GM12878 (cell line): Measurements from ENCODE around the gene CCDC170. TPM values are rescaled to one million over a fixed set of nuclear protein-coding genes. Genes with fewer than 3 reads are reported as not detected.

ENCODE experiments used
- ATAC-seq: fragments of 200-7000 bp; cut with Tn5 transposase; 3 replicates; pipeline ENCODE4 v1.9.1; 2020; ENCODE audit warnings: mild to moderate bottlenecking, moderate library complexity
- BruUV-seq: library from RNA; stranded (reverse); fragments of 400-500 nt; replicated peaks from 2 replicates; lab custom pipeline; 2021; lab: Mats Ljungman, UMichigan
- CTCF ChIA-PET: fragments of 300-600 bp; sonication (Branson Sonifier 250); formaldehyde crosslinking; extraction: SDS; loops from one replicate; lab custom pipeline; 2021; ENCODE audit warnings: inconsistent platforms; lab: Yijun Ruan, JAX
- POLR2A ChIA-PET: fragments of 350-600 bp; formaldehyde crosslinking; extraction: SDS; loops from one replicate; lab custom pipeline; 2021; ENCODE audit warnings: inconsistent platforms; lab: Charles Lee
- RAD21 ChIA-PET: fragments of 300-600 bp; sonication (Branson Sonifier 250); formaldehyde crosslinking; loops from one replicate; lab custom pipeline; 2023; ENCODE audit warnings: antibody characterized with exemption; ENCODE audit not compliant: unreplicated experiment; lab: Charles Lee
- SMC1A ChIA-PET: fragments of 300-600 bp; sonication (Branson Sonifier 250); formaldehyde crosslinking; loops from one replicate; lab custom pipeline; 2023; ENCODE audit not compliant: unreplicated experiment, uncharacterized antibody; lab: Charles Lee
- DNase-seq: peaks from one replicate; pipeline ENCODE4 v3.0.0-alpha.2; 2011; ENCODE audit warnings: low read depth, low spot score
- FAIRE-seq: peaks from 3 replicates; lab custom pipeline; 2011; peaks lifted over from hg19 to GRCh38; lab: Jason Lieb, UNC
- H2AFZ ChIP-seq: 2 replicates; pipeline ENCODE4 v1.6.0; 2011; ENCODE audit warnings: low read depth, low read length, control low read depth; ENCODE audit not compliant: control insufficient read depth
- H3K27ac ChIP-seq: 2 replicates; pipeline ENCODE4 v1.5.1; 2011; ENCODE audit warnings: control low read depth; ENCODE audit not compliant: control insufficient read depth, insufficient read depth
- H3K27me3 ChIP-seq, 2 experiments: replicated peaks in 1 of 2; 2 replicates each; pipeline versions ENCODE4 v1.6.0 to v1.6.1; 2011; ENCODE audit warnings: low read length in 1 of 2; ENCODE audit not compliant: control insufficient read depth in 2 of 2, insufficient read depth in 2 of 2
- H3K36me3 ChIP-seq, 2 experiments: 2 replicates each; pipeline ENCODE4 v1.5.1; 2011; ENCODE audit warnings: low read length in 1 of 2; ENCODE audit not compliant: control insufficient read depth in 2 of 2, insufficient read depth in 2 of 2
- H3K4me1 ChIP-seq: 2 replicates; pipeline ENCODE4 v1.6.1; 2011; ENCODE audit warnings: mild to moderate bottlenecking, low read length, moderate library complexity, mixed read lengths; ENCODE audit not compliant: control insufficient read depth, insufficient read depth
- H3K4me2 ChIP-seq: 2 replicates; pipeline ENCODE4 v1.6.0; 2011; ENCODE audit warnings: control low read depth; ENCODE audit not compliant: control insufficient read depth, insufficient read depth
- H3K4me3 ChIP-seq: fragments of 200-600 bp; sonication (generic); 2 replicates; pipeline ENCODE4 v1.5.1; 2016
- H3K79me2 ChIP-seq: 2 replicates; pipeline ENCODE4 v1.6.0; 2011; ENCODE audit warnings: low read length; ENCODE audit not compliant: control insufficient read depth, insufficient read depth
- H3K9ac ChIP-seq: 2 replicates; pipeline ENCODE4 v1.8.0; 2011; ENCODE audit warnings: low read length, control low read depth, mixed read lengths; ENCODE audit not compliant: control insufficient read depth, insufficient read depth
- H3K9me3 ChIP-seq: replicated peaks from 3 replicates; pipeline ENCODE4 v1.5.1; 2011; ENCODE audit warnings: mild to moderate bottlenecking, low read length; ENCODE audit not compliant: control insufficient read depth, insufficient read depth
- H4K20me1 ChIP-seq: 2 replicates; pipeline ENCODE4 v1.6.0; 2011; ENCODE audit not compliant: control insufficient read depth, insufficient read depth
- IKZF2 ChIP-seq, 2 experiments: fragments of 450-650 bp; IDR thresholded peaks; 2 replicates each; pipeline ENCODE4 v1.6.1; 2017; ENCODE audit warnings: mild to moderate bottlenecking in 2 of 2, moderate library complexity in 2 of 2
- PAX8 ChIP-seq: fragments of 450-650 bp; IDR thresholded peaks from 2 replicates; pipeline ENCODE4 v1.6.1; 2017; ENCODE audit warnings: mild to moderate bottlenecking, moderate library complexity
- RB1 ChIP-seq: fragments of 450-650 bp; formaldehyde crosslinking; IDR thresholded peaks from 2 replicates; pipeline ENCODE4 v1.6.1; 2017; ENCODE audit warnings: mild to moderate bottlenecking, borderline replicate concordance
- RELA ChIP-seq: fragments of 450-650 bp; IDR thresholded peaks from 2 replicates; pipeline ENCODE4 v1.8.0; 2014; ENCODE audit warnings: borderline replicate concordance; ENCODE audit not compliant: partially characterized antibody
- STAT1 ChIP-seq: fragments of 450-650 bp; conservative IDR thresholded peaks from 2 replicates; pipeline ENCODE4 v1.6.1; 2014; ENCODE audit warnings: antibody characterized with exemption, mild to moderate bottlenecking
- ZNF217 ChIP-seq: fragments of 450-650 bp; IDR thresholded peaks from 2 replicates; pipeline ENCODE4 v1.6.1; 2017; ENCODE audit warnings: antibody characterized with exemption, mild to moderate bottlenecking
- WGBS: methylation state at CpG from one replicate; pipeline ENCODE4 v1.1.6; 2016; ENCODE audit warnings: low lambda C conversion rate; ENCODE audit not compliant: insufficient replicate concordance, insufficient coverage; ENCODE audit errors: missing lambda C conversion rate; 5-methylcytosine and 5-hydroxymethylcytosine counted together
- in situ Hi-C: fragments of 300-500 bp; cut with MboI; formaldehyde crosslinking; loops from 9 replicates; pipeline ENCODE4 v1.14.3; 2018; ENCODE audit warnings: mixed read lengths
- intact Hi-C: fragments of 100-400 bp; cut with micrococcal nuclease; formaldehyde crosslinking; loops from one replicate; pipeline ENCODE4 v1.14.2; 2022; ENCODE audit not compliant: unreplicated experiment
- polyA plus RNA-seq, 11 experiments: library from polyadenylated mRNA; depleted of rRNA in 4 of 11; unstranded in 6 of 11; stranded (reverse) in 5 of 11; fragments of >200 nt; fragmentation: Nextera tagmentation in 4 of 11; fragmentation: Illumina TruSeq in 1 of 11; extraction: Ambion mirVana in 4 of 11; extraction: Trizol in 1 of 11; gene quantifications; 1 replicate in 1 of 11; 2 replicates in 10 of 11; pipeline versions ENCODE4 v1.2.1 to v1.2.3, GENCODE V29; 2011 to 2016; ENCODE audit warnings: inconsistent platforms in 2 of 11, missing spikeins in 2 of 11, low read depth in 1 of 11
- total RNA-seq, 4 experiments: library from RNA; depleted of rRNA in 3 of 4; stranded (reverse); fragments of >200 nt in 3 of 4; fragmentation: Illumina TruSeq in 1 of 4; extraction: Trizol in 1 of 4; gene quantifications; 2 replicates each; pipeline versions ENCODE4 v1.2.1 to v1.2.3, GENCODE V29; 2013 to 2021
- TF ChIP-seq, protein P1 (sequence below), 3 experiments: IDR thresholded peaks in 2 of 3; conservative IDR thresholded peaks in 1 of 3; 2 replicates each; pipeline ENCODE4 v1.5.1; 2011; ENCODE audit warnings: low read depth in 3 of 3, low read length in 3 of 3, mild to moderate bottlenecking in 3 of 3, control low read depth in 2 of 3, moderate library complexity in 2 of 3, inconsistent platforms in 1 of 3, mixed read lengths in 1 of 3; ENCODE audit not compliant: control insufficient read depth in 2 of 3, insufficient read depth in 1 of 3; ENCODE audit errors: extremely low read depth in 1 of 3
- TF ChIP-seq, protein P2 (sequence below): IDR thresholded peaks from 2 replicates; pipeline ENCODE4 v1.6.1; 2011; ENCODE audit warnings: borderline replicate concordance, low read depth, mild to moderate bottlenecking, moderate library complexity, low read length; ENCODE audit not compliant: insufficient read depth, poor library complexity, severe bottlenecking

The CCDC170 gene
- total and polyA plus RNA-seq, 10 of the 15 experiments (the other 5 are each of a cell fraction or from before 2014, with no cell fraction given) = not detected

DNA sequence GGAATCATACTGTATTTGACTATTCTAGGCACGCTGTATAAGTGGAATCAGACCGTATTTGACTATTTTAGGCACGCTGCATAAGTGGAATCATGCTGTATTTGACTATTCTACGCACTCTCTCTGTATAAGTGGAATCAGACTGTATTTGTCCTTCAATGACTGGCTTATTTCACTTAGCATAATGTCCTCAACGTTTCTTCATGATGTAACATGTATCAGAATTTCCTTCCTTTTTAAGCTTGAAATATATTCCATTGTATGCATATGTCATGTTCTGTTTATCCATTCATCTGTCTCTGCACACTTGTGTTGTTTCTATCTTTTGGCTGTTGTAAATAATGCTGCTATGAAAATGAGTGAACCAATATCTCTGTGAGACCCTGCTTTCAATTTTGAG is 5.7 kb downstream of the CCDC170 start:
- Histone ChIP-seq H2AFZ (no peak overlapping the region), H4K20me1 (no peaks in the 10 kb centered on the region), H3K4me2 (no peak overlapping the region), H3K27ac (no peak overlapping the region), H3K79me2 (no peaks in the 10 kb centered on the region), H3K4me3 (no peak overlapping the region), H3K36me3 (no peaks in the 10 kb centered on the region), H3K9me3 (no peaks in the 10 kb centered on the region), H3K9ac (no peak overlapping the region), H3K27me3 (peaks cover 0 to 3% of the 10 kb centered on the region in 2 experiments; a peak in 2 of 4 replicates), H3K4me1 (peaks cover 2% of the 10 kb centered on the region)
- no peak for TF ChIP-seq RB1
- TF ChIP-seq PAX8 = no peak
- no peak for TF ChIP-seq RELA
- no peak for TF ChIP-seq STAT1
- TF ChIP-seq IKZF2 (IDR thresholded peaks at IDR 0.05) = no peak
- TF ChIP-seq, protein P1, sequence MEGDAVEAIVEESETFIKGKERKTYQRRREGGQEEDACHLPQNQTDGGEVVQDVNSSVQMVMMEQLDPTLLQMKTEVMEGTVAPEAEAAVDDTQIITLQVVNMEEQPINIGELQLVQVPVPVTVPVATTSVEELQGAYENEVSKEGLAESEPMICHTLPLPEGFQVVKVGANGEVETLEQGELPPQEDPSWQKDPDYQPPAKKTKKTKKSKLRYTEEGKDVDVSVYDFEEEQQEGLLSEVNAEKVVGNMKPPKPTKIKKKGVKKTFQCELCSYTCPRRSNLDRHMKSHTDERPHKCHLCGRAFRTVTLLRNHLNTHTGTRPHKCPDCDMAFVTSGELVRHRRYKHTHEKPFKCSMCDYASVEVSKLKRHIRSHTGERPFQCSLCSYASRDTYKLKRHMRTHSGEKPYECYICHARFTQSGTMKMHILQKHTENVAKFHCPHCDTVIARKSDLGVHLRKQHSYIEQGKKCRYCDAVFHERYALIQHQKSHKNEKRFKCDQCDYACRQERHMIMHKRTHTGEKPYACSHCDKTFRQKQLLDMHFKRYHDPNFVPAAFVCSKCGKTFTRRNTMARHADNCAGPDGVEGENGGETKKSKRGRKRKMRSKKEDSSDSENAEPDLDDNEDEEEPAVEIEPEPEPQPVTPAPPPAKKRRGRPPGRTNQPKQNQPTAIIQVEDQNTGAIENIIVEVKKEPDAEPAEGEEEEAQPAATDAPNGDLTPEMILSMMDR (IDR thresholded peaks at IDR 0.05 in 2 of 3, conservative IDR thresholded peaks at IDR 0.05 in 1 of 3; ENCODE audit: control insufficient read depth in 2 of 3, extremely low read depth in 1 of 3, insufficient read depth in 1 of 3, low read depth in 3 of 3, low read length in 3 of 3) = no peak
- TF ChIP-seq ZNF217 = no peak
- TF ChIP-seq, protein P2, sequence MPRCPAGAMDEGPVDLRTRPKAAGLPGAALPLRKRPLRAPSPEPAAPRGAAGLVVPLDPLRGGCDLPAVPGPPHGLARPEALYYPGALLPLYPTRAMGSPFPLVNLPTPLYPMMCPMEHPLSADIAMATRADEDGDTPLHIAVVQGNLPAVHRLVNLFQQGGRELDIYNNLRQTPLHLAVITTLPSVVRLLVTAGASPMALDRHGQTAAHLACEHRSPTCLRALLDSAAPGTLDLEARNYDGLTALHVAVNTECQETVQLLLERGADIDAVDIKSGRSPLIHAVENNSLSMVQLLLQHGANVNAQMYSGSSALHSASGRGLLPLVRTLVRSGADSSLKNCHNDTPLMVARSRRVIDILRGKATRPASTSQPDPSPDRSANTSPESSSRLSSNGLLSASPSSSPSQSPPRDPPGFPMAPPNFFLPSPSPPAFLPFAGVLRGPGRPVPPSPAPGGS = no peak
- intact Hi-C loops (no loop called here), in situ Hi-C loops (no loop called here)
- ChIA-PET POLR2A (no interaction called here), RAD21 (no interaction called here), SMC1A (no interaction called here), CTCF (no interaction called here)
- ATAC-seq (no peak), DNase-seq (no peak), FAIRE-seq (peak; percentile 7)
- BruUV-seq = no TSS peak
- WGBS = 43% methylated on average over 5 of the region's 5 CpGs
